ENCODE results near the gene QSOX1. TPM values are rescaled to one million over a fixed set of nuclear protein-coding genes. Genes with fewer than 3 reads are reported as not detected.
A peak's percentile ranks its signal among the peaks of the same experiment; 100 is the strongest.

Gene QSOX1
- total RNA-seq, 2 donors from 2014 or later: 82.4 to 168 TPM

DNA sequence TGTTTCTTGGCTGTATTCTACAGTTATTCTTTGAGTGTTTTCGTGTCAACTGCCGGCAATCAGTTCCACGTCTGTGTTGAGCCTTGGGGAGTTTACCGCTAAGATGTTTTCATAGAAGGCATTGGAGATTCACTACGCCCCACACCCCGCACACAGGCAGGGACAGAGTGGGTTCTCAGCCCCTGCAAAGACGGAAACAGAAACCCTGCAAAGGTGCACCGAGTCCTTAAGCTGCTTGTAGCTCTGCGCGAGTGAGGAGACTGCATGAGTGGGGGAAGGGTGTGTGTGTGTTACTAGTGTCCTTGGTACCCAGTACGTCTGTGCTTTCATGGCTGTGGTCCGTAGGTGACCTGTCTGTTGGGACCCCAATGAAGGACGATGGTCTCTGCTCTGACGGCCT lies 77.3 kb downstream of the QSOX1 start:
- no peak for DNase-seq (ENCODE audit: low spot score)
- H3K27me3 ChIP-seq (replicated peaks; ENCODE audit: insufficient read depth): peaks cover 44% of the 10 kb centered on the region
- TF ChIP-seq, protein P1, sequence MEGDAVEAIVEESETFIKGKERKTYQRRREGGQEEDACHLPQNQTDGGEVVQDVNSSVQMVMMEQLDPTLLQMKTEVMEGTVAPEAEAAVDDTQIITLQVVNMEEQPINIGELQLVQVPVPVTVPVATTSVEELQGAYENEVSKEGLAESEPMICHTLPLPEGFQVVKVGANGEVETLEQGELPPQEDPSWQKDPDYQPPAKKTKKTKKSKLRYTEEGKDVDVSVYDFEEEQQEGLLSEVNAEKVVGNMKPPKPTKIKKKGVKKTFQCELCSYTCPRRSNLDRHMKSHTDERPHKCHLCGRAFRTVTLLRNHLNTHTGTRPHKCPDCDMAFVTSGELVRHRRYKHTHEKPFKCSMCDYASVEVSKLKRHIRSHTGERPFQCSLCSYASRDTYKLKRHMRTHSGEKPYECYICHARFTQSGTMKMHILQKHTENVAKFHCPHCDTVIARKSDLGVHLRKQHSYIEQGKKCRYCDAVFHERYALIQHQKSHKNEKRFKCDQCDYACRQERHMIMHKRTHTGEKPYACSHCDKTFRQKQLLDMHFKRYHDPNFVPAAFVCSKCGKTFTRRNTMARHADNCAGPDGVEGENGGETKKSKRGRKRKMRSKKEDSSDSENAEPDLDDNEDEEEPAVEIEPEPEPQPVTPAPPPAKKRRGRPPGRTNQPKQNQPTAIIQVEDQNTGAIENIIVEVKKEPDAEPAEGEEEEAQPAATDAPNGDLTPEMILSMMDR (IDR thresholded peaks at IDR 0.05): no peak
- H3K27ac ChIP-seq: no peak overlapping the region
- no peak for ATAC-seq (ENCODE audit: insufficient number of reproducible peaks, low FRiP score, low read depth)
- no peaks in the 10 kb centered on the region for H3K36me3 ChIP-seq
- peak overlapping the region; percentile 79 for H3K4me3 ChIP-seq
- H3K9me3 ChIP-seq: no peaks in the 10 kb centered on the region
- H3K4me1 ChIP-seq (ENCODE audit: control insufficient read depth in 1 of 2, low read depth in 2 of 2): peaks cover 40 to 56% of the 10 kb centered on the region in 2 donors

DNA sequence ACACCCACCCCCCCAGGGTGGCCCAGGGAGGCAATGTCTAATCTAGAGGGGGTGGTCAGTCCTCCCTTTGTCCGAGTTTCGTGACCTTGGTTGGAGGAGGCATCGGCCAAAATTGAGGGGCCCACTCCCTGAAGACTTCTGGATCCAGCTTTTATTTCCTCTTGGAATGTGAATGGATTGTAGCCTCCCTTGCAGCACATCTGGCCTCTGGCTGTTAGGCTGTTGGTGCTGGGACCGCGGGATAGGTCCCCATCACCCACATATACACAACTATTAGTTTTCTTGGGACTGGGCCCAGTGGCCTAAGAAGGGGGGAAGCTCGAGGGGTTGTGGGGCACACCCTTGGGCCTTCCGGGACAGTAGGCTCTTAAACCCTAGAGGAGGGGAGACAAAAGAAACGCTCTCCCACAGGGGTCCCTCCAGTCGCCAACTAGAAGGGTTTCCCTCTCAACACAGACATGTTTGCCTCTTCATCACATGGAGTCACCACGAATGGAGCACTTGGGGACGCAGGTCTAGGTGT lies 77.9 kb downstream of the QSOX1 start:
- Histone ChIP-seq H3K4me3 (no peak overlapping the region), H3K27ac (peak overlapping the region in 1 of 2 donors; percentile 25), H3K36me3 (no peaks in the 10 kb centered on the region), H3K9me3 (no peaks in the 10 kb centered on the region), H3K4me1 (ENCODE audit: control insufficient read depth in 1 of 2, low read depth in 2 of 2) (peaks cover 40 to 56% of the 10 kb centered on the region in 2 donors), H3K27me3 (replicated peaks; ENCODE audit: insufficient read depth) (peaks cover 42% of the 10 kb centered on the region)
- DNase-seq (ENCODE audit: low spot score) (no peak), ATAC-seq (ENCODE audit: insufficient number of reproducible peaks, low FRiP score, low read depth) (no peak)
- TF ChIP-seq, protein P1 (IDR thresholded peaks at IDR 0.05): no peak

DNA sequence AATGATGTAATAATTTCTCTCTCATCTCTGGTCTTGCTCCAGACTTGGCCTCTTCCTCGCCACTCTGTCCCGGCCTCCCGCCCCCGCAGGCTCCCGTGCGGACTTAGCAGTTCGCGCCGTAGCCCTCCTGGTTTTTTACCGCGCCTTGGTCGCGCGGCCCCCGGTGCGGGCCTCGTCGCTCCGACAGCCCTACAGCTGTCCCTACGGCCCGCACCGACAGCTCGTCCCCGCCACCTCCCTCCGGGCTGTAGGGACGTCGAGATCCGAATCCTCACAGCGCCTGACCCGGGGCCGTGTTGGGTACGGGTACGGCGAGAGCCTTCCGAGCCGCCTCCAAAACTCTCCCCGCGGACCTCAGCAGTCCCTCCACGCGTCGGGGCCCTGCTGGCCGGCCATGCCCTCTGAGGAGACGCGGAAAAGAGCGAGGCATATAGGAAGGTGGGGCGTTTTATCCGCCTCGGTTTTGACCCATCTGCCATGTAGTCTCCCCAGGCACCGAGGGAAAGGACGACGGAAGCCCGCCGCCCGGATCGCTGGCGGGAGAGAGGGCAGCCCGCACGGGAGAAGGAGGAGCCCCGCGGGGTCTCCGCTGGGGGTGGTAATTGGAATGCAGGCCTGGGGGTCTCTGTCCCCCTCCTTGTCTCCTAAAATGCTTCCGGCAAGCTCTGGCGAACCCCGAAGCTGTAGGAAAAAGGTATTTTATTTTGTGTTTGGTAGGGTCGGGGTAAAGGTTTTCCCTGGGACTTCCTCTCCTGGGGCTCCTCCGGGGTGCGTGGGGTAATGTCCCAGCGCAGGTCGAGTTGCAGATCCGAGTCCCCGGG lies 78.7 kb downstream of the QSOX1 start:
- no peak for ATAC-seq (ENCODE audit: insufficient number of reproducible peaks, low FRiP score, low read depth)
- H3K27ac ChIP-seq: no peak overlapping the region
- H3K4me3 ChIP-seq: peak overlapping the region; percentile 34
- no peak for DNase-seq (ENCODE audit: low spot score)
- H3K4me1 ChIP-seq (ENCODE audit: control insufficient read depth in 1 of 2, low read depth in 2 of 2): peaks cover 40 to 56% of the 10 kb centered on the region in 2 donors
- H3K36me3 ChIP-seq: no peaks in the 10 kb centered on the region
- H3K9me3 ChIP-seq: no peaks in the 10 kb centered on the region
- TF ChIP-seq, protein P1 (IDR thresholded peaks at IDR 0.05): no peak
- H3K27me3 ChIP-seq (replicated peaks; ENCODE audit: insufficient read depth): peaks cover 41% of the 10 kb centered on the region

- H3K36me3 ChIP-seq: no peaks in the 10 kb centered on the region
- H3K27ac ChIP-seq: no peak overlapping the region
- H3K27me3 ChIP-seq (replicated peaks; ENCODE audit: insufficient read depth): peaks cover 39% of the 10 kb centered on the region
- ATAC-seq (ENCODE audit: insufficient number of reproducible peaks, low FRiP score, low read depth) (no peak), DNase-seq (ENCODE audit: low spot score) (no peak)
- peak overlapping the region; percentile 50 for H3K4me3 ChIP-seq
- TF ChIP-seq, protein P1 (IDR thresholded peaks at IDR 0.05): no peak
- H3K4me1 ChIP-seq (ENCODE audit: control insufficient read depth in 1 of 2, low read depth in 2 of 2): peaks cover 34 to 46% of the 10 kb centered on the region in 2 donors
- no peaks in the 10 kb centered on the region for H3K9me3 ChIP-seq
Measured at GRCh38 chr1:180234369-180235076, 79.9 kb downstream of the QSOX1 start.

DNA sequence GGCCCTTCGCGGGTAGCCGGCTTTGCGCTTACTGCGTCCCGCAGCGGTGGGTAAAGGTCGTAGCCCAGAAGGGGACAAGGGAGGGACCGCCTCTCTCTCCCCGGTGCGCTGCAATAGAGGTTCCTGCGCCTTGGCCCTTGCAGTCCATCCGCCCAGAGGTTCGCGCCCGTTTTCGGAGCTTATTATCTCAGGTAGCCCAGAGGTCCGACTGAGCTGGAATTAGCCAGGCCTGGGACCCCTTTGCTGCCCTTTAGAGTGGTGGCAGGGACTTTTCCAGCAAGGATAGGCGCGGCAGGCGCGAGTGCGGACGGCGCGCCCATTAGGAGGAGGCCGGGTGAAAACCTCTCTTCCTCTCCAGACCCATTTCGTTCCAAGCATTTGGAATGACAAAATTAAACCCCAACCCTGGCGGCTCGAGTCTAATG lies 80.4 kb downstream of the QSOX1 start:
- peaks cover 34 to 43% of the 10 kb centered on the region in 2 donors for H3K4me1 ChIP-seq (ENCODE audit: control insufficient read depth in 1 of 2, low read depth in 2 of 2)
- H3K4me3 ChIP-seq: peak overlapping the region; percentile 50
- no peaks in the 10 kb centered on the region for H3K36me3 ChIP-seq
- H3K27me3 ChIP-seq (replicated peaks; ENCODE audit: insufficient read depth): peaks cover 39% of the 10 kb centered on the region
- H3K9me3 ChIP-seq: no peaks in the 10 kb centered on the region
- TF ChIP-seq, protein P1 (IDR thresholded peaks at IDR 0.05): no peak
- no peak for DNase-seq (ENCODE audit: low spot score)
- no peak for ATAC-seq (ENCODE audit: insufficient number of reproducible peaks, low FRiP score, low read depth)
- no peak overlapping the region for H3K27ac ChIP-seq
